ENCODE measurements around the gene LGALS3BP. TPM values are rescaled to one million over a fixed set of nuclear protein-coding genes. Genes with fewer than 3 reads are reported as not detected.

The LGALS3BP gene
- total and polyA plus RNA-seq, 2 of the 8 experiments (the other 6 are each of a cell fraction or from before 2014, with no cell fraction given): 56.1 to 61.6 TPM

DNA sequence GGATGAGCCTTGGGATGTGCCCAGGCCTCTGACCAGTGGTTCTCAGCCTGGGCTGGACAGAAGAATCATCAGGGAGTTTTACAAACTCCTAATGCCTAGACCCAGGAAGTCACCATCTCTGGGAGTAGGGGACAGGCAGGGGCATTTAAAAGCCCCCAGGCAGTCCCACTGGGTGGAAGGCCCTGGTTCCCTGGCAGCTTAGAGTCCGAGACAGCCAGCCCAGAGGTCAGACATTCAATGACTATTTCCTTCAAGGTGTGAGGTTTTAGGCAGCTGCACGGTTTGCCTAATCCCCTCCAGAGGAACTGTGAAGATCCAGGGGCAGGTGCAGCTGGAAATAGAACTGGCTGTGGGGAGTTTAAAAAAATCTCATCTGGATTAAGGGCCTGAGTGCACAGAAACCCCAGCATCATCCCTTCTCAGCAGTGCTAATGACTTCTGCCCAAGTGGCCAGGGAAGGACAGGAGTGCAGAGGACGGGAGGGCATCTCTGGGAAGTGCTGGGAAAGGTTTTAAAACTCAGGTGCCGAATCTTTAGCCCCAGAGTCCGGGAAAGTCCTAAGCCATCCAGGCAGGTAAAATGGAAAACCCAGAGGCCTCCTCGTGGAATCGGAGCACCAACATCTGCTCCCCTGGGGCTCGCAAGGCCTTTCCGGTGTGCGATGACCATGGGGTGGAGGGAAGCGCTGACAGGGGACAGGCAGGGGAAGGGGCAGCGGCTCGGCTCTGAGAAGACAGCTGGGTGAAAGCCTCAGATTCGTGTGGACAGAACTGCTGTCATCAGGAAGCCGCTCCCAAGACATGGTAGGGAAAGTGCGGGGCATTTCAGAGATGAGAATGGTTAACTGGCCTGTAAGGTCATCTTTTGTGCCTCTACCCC is 1.5 kb upstream of the LGALS3BP start:
- no peak overlapping the region for H3K23ac ChIP-seq (ENCODE audit: insufficient read length)
- no peak overlapping the region for H2BK20ac ChIP-seq (ENCODE audit: low read length)
- POLR2A ChIA-PET (ENCODE audit: partially characterized antibody): interaction anchor here (0.7 to 1.1 kb wide), 2 partner anchors 54 to 82 kb away, joined by 3 read pairs; no protein-coding TSS in a partner anchor
- no peak overlapping the region for H3K9ac ChIP-seq (replicated peaks in 1 of 4; ENCODE audit: extremely low read depth in 1 of 4, low read depth in 3 of 4, low read length in 3 of 4)
- no peak overlapping the region for H3K4ac ChIP-seq (replicated peaks; ENCODE audit: insufficient read length, low read depth, low read length)
- no peak overlapping the region for H2AFZ ChIP-seq (ENCODE audit: low read length)
- no peak overlapping the region for H4K8ac ChIP-seq (ENCODE audit: extremely low read depth, insufficient read depth, low read length)
- H3K18ac ChIP-seq (ENCODE audit: extremely low read depth, low read length): no peak overlapping the region
- H2AK5ac ChIP-seq (ENCODE audit: low read depth, low read length): no peak overlapping the region
- H3K14ac ChIP-seq (ENCODE audit: insufficient read length): no peak overlapping the region
- no peak overlapping the region for H3K27ac ChIP-seq (ENCODE audit: low read depth, low read length)
- H2BK12ac ChIP-seq (ENCODE audit: low read depth, low read length): no peak overlapping the region
- no peak overlapping the region for H3K56ac ChIP-seq (replicated peaks; ENCODE audit: insufficient read length, low read depth, low read length)
- no peaks in the 10 kb centered on the region for H3K79me1 ChIP-seq (ENCODE audit: low read depth, low read length)
- H2BK120ac ChIP-seq (replicated peaks; ENCODE audit: low read depth, low read length): no peak overlapping the region
- H3K4me2 ChIP-seq (ENCODE audit: insufficient read depth in 1 of 2, low read depth in 2 of 2, low read length in 2 of 2): no peak overlapping the region
- CTCF ChIA-PET (ENCODE audit: partially characterized antibody): interaction anchor here (0.6 to 4.6 kb wide), 10 partner anchors 10 to 159 kb away, joined by 3 to 29 read pairs (median 4); no protein-coding TSS in a partner anchor
- DNase-seq (ENCODE audit: low read depth in 1 of 2, low spot score in 2 of 2) (no peak), FAIRE-seq (no peak)
- no peak overlapping the region for H2BK15ac ChIP-seq (ENCODE audit: low read length)
- no peaks in the 10 kb centered on the region for H3K9me3 ChIP-seq (ENCODE audit: insufficient read depth in 2 of 2, low read depth in 1 of 2, low read length in 1 of 2)
- H3K4me1 ChIP-seq (replicated peaks in 1 of 4; ENCODE audit: control insufficient read depth in 3 of 4, insufficient read depth in 4 of 4, low read length in 3 of 4): peaks cover 0 to 15% (median 9%) of the 10 kb centered on the region in 4 experiments; a peak in 6 of 7 replicates
- H4K20me1 ChIP-seq (replicated peaks in 1 of 2; ENCODE audit: control insufficient read depth in 1 of 2, insufficient read depth in 2 of 2, low read length in 2 of 2): no peaks in the 10 kb centered on the region
- 85% methylated on average over 16 of the region's 16 CpGs; no CpG with 5 or more reads in 1 of the 2 experiments for WGBS, 2 experiments (ENCODE audit: extremely low coverage in 1 of 2, insufficient coverage in 1 of 2, insufficient read length in 1 of 2, insufficient replicate concordance in 2 of 2, low coverage in 1 of 2, low lambda C conversion rate in 2 of 2, missing lambda C conversion rate in 1 of 2)
- no peaks in the 10 kb centered on the region for H3K27me3 ChIP-seq (replicated peaks in 1 of 4; ENCODE audit: control insufficient read depth in 3 of 4, extremely low read depth in 1 of 4, insufficient read depth in 3 of 4, low read length in 3 of 4)
- H4K91ac ChIP-seq (replicated peaks; ENCODE audit: insufficient read length, low read length): no peak overlapping the region
- no peak overlapping the region for H3K4me3 ChIP-seq (ENCODE audit: extremely low read depth in 1 of 4, insufficient read depth in 2 of 4, low read depth in 3 of 4, low read length in 4 of 4)
- no peak overlapping the region for H2BK5ac ChIP-seq (ENCODE audit: low read depth, low read length)
- H4K5ac ChIP-seq (ENCODE audit: insufficient read length, low read depth, low read length): no peak overlapping the region
- no peaks in the 10 kb centered on the region; a peak in 1 of 4 replicates for H3K79me2 ChIP-seq (ENCODE audit: control insufficient read depth in 1 of 2, insufficient read depth in 2 of 2, low read length in 2 of 2)
- no peaks in the 10 kb centered on the region for H3K36me3 ChIP-seq (ENCODE audit: control insufficient read depth in 2 of 4, insufficient read depth in 4 of 4, low read length in 3 of 4)
- H3K23me2 ChIP-seq (ENCODE audit: low read depth, low read length): no peaks in the 10 kb centered on the region
- TF ChIP-seq SP4 (IDR thresholded peaks at IDR 0.05; ENCODE audit: low read length) (no peak), SUZ12 (IDR thresholded peaks at IDR 0.05; ENCODE audit: low read length) (no peak), CTBP2 (IDR thresholded peaks at IDR 0.05; ENCODE audit: borderline replicate concordance, insufficient read depth, insufficient read length, low read length) (no peak), SIX5 (IDR thresholded peaks at IDR 0.05; ENCODE audit: low read depth, low read length) (no peak), ATF2 (IDR thresholded peaks at IDR 0.05; ENCODE audit: low read length) (no peak), NRF1 (IDR thresholded peaks at IDR 0.05; ENCODE audit: low read depth, low read length) (no peak), RXRA (IDR thresholded peaks at IDR 0.05; ENCODE audit: insufficient read depth, low read depth, low read length) (no peak), SIN3A (conservative IDR thresholded peaks at IDR 0.05 in 1 of 2, IDR thresholded peaks at IDR 0.05 in 1 of 2; ENCODE audit: low read depth in 1 of 2, low read length in 2 of 2) (no peak), CBX5 (IDR thresholded peaks at IDR 0.05; ENCODE audit: low read depth, low read length) (no peak), TAF7 (optimal IDR thresholded peaks at IDR 0.05; ENCODE audit: borderline replicate concordance, low read depth, low read length) (no peak)

Data from H1 (cell line).